Daoy (cell line): ENCODE results near the gene SPIB. TPM values are rescaled to one million over a fixed set of nuclear protein-coding genes. Genes with fewer than 3 reads are reported as not detected.
A peak's percentile ranks its signal among the peaks of the same experiment; 100 is the strongest.
"Not testable (repeated sequence)": the region's sequence is repeated elsewhere in the genome, so short reads cannot be mapped to it uniquely, and the experiment has no call there.

Experiments
- DNase-seq: peaks from one replicate; pipeline ENCODE4 v3.0.0-alpha.2; 2015; ENCODE audit warnings: low read depth
- total RNA-seq: library from RNA; depleted of rRNA; stranded (reverse); fragments of >200 nt; shearing (Covaris generic); gene quantifications from 2 replicates; pipeline ENCODE4 v1.2.3, GENCODE V29; 2014; rRNA removed

Gene SPIB
- total RNA-seq, 1 experiment from 2014 or later = not detected

- DNase-seq = no peak
Measured at GRCh38 chr19:50467566-50467965, 48.8 kb downstream of the SPIB start.

GRCh38 chr19:50468818-50469217 is 50.1 kb downstream of the SPIB start:
- DNase-seq = no peak

- not testable (repeated sequence) for DNase-seq
Measured at GRCh38 chr19:50473336-50473735, 54.6 kb downstream of the SPIB start.

GRCh38 chr19:50475101-50475568 is 56.4 kb downstream of the SPIB start:
- DNase-seq = no peak

- DNase-seq = no peak
Measured at GRCh38 chr19:50475736-50476223, 57.0 kb downstream of the SPIB start.

GRCh38 chr19:50476224-50476906 is 57.6 kb downstream of the SPIB start, which contains the start of the genes EMC10 and GARIN5A:
EMC10 (plus strand) TSS chr19:50476507; CDS start chr19:50476545, 38 bp downstream.
GARIN5A (minus strand) TSS chr19:50476848; CDS start chr19:50476388, 460 bp downstream.
- DNase-seq = peak; percentile 97

GRCh38 chr19:50476907-50477238 is 58.1 kb downstream of the SPIB start:
- DNase-seq = no peak

GRCh38 chr19:50477751-50478515 is 59.2 kb downstream of the SPIB start:
- DNase-seq = no peak

- peak; percentile 65 for DNase-seq
Measured at GRCh38 chr19:50478901-50479715, 60.4 kb downstream of the SPIB start.

GRCh38 chr19:50479761-50480251 is 61.1 kb downstream of the SPIB start:
- DNase-seq = no peak

- no peak for DNase-seq
Measured at GRCh38 chr19:50480281-50481111, 61.8 kb downstream of the SPIB start.

Other genes starting within 250 kb of the SPIB start
- 7.2 and 10.3 TPM in 2 replicates for gene MYH14, start 215.3 kb upstream of the SPIB start, total RNA-seq
- 0.06 and 0.15 TPM in 2 replicates for gene KCNC3, start 89.6 kb upstream of the SPIB start, total RNA-seq
- not detected in 2 replicates for gene NAPSA, start 53.3 kb upstream of the SPIB start, total RNA-seq
- gene NR1H2, start 42.5 kb upstream of the SPIB start, total RNA-seq = 61.1 and 77.3 TPM in 2 replicates
- 84.5 and 99.5 TPM in 2 replicates for gene POLD1, start 34.6 kb upstream of the SPIB start, total RNA-seq
- not detected in 2 replicates for gene MYBPC2, start 14.0 kb downstream of the SPIB start, total RNA-seq
- gene EMC10, start 57.6 kb downstream of the SPIB start, total RNA-seq = 98.2 and 135 TPM in 2 replicates
- gene GARIN5A, start 57.9 kb downstream of the SPIB start, total RNA-seq = 0.46 and 0.95 TPM in 2 replicates
- 17.6 and 26.2 TPM in 2 replicates for gene JOSD2, start 92.3 kb downstream of the SPIB start, total RNA-seq
- not detected in 2 replicates for gene ASPDH, start 95.0 kb downstream of the SPIB start, total RNA-seq
- gene LRRC4B, start 149.5 kb downstream of the SPIB start, total RNA-seq = 1.8 and 5.6 TPM in 2 replicates
- gene SYT3, start 220.9 kb downstream of the SPIB start, total RNA-seq = 0.36 and 1.4 TPM in 2 replicates
- gene C19orf81, start 230.5 kb downstream of the SPIB start, total RNA-seq = 9.2 TPM in 1 of 2 replicates, not detected in the other